HepG2 (cell line): Measurements from ENCODE around the gene RTP2. TPM values are rescaled to one million over a fixed set of nuclear protein-coding genes. Genes with fewer than 3 reads are reported as not detected.
A peak's percentile ranks its signal among the peaks of the same experiment; 100 is the strongest.

Source experiments
- BHLHE40 ChIP-seq: IDR thresholded peaks from 2 replicates; pipeline ENCODE4 v1.6.1; 2011; ENCODE audit warnings: low read length, improper control_type of control experiment
- CAMTA2 ChIP-seq: sonication (generic); formaldehyde crosslinking; IDR thresholded peaks from 2 replicates; pipeline ENCODE4 v1.4.0; 2020; ENCODE audit warnings: mild to moderate bottlenecking, missing genetic modification reagents, borderline replicate concordance
- E2F5 ChIP-seq: sonication (generic); formaldehyde crosslinking; conservative IDR thresholded peaks from 2 replicates; pipeline ENCODE4 v1.4.0; 2020; ENCODE audit warnings: missing genetic modification reagents
- EED ChIP-seq: sonication (generic); formaldehyde crosslinking; IDR thresholded peaks from 2 replicates; pipeline ENCODE4 v1.5.0; 2020; ENCODE audit warnings: mild to moderate bottlenecking, missing genetic modification reagents
- FOXO4 ChIP-seq: sonication (generic); formaldehyde crosslinking; conservative IDR thresholded peaks from 2 replicates; pipeline ENCODE4 v1.8.1; 2023; ENCODE audit warnings: missing genetic modification reagents
- JDP2 ChIP-seq: sonication (generic); formaldehyde crosslinking; IDR thresholded peaks from 2 replicates; pipeline ENCODE4 v1.8.1; 2022; ENCODE audit warnings: missing genetic modification reagents, borderline replicate concordance
- MLX ChIP-seq: IDR thresholded peaks from 2 replicates; pipeline ENCODE4 v1.6.1; 2016
- MYPOP ChIP-seq: sonication (generic); formaldehyde crosslinking; IDR thresholded peaks from 2 replicates; pipeline ENCODE4 v1.8.1; 2023; ENCODE audit warnings: mild to moderate bottlenecking, moderate library complexity, missing genetic modification reagents
- ZNF274 ChIP-seq: sonication (generic); formaldehyde crosslinking; IDR thresholded peaks from 2 replicates; pipeline ENCODE4 v1.5.1; 2020; ENCODE audit warnings: mild to moderate bottlenecking, missing genetic modification reagents
- ZNF329 ChIP-seq: sonication (generic); formaldehyde crosslinking; IDR thresholded peaks from 2 replicates; pipeline ENCODE4 v1.9.0; 2021; ENCODE audit warnings: low read depth, mild to moderate bottlenecking, missing genetic modification reagents
- ZNF407 ChIP-seq: sonication (generic); formaldehyde crosslinking; IDR thresholded peaks from one replicate; pipeline ENCODE4 v1.5.1; 2020; ENCODE audit warnings: mild to moderate bottlenecking, missing genetic modification reagents; ENCODE audit errors: not compliant biosample characterization
- ZNF451 ChIP-seq: sonication (generic); formaldehyde crosslinking; IDR thresholded peaks from 2 replicates; pipeline ENCODE4 v1.5.0; 2020; ENCODE audit warnings: mild to moderate bottlenecking, missing genetic modification reagents
- ZNF589 ChIP-seq: sonication (generic); formaldehyde crosslinking; conservative IDR thresholded peaks from 2 replicates; pipeline ENCODE4 v1.8.0; 2022; ENCODE audit warnings: mild to moderate bottlenecking, moderate library complexity, missing genetic modification reagents
- ZNF790 ChIP-seq: sonication (generic); formaldehyde crosslinking; IDR thresholded peaks from 2 replicates; pipeline ENCODE4 v1.8.0; 2022; ENCODE audit warnings: missing genetic modification reagents, mild to moderate bottlenecking, borderline replicate concordance
- ZSCAN21 ChIP-seq: sonication (generic); formaldehyde crosslinking; IDR thresholded peaks from 2 replicates; pipeline ENCODE4 v1.8.0; 2022; ENCODE audit warnings: mild to moderate bottlenecking, missing genetic modification reagents, moderate library complexity, borderline replicate concordance
- ZSCAN25 ChIP-seq: sonication (generic); formaldehyde crosslinking; IDR thresholded peaks from 2 replicates; pipeline ENCODE4 v1.8.0; 2022; ENCODE audit warnings: mild to moderate bottlenecking, missing genetic modification reagents
- polyA plus RNA-seq, 8 experiments: library from polyadenylated mRNA; depleted of rRNA in 3 of 8; stranded (reverse) in 7 of 8; unstranded in 1 of 8; fragments of >200 nt; fragmentation: Illumina TruSeq in 4 of 8; extraction: Trizol in 4 of 8; gene quantifications; 2 replicates each; pipeline versions ENCODE4 v1.2.1 to v1.2.3, GENCODE V29; 2011 to 2016; ENCODE audit warnings: low read depth in 4 of 8, missing spikeins in 1 of 8, mixed read lengths in 1 of 8; ENCODE audit not compliant: insufficient read depth in 1 of 8
- total RNA-seq, 5 experiments: library from RNA; depleted of rRNA; stranded (reverse); fragments of >200 nt; fragmentation: Illumina TruSeq; extraction: Trizol; gene quantifications; 2 replicates each; pipeline ENCODE4 v1.2.3, GENCODE V29; 2016; ENCODE audit warnings: low read depth in 1 of 5

RTP2 gene
- total and polyA plus RNA-seq, 2 of the 13 experiments (the other 11 are each of a cell fraction or from before 2014, with no cell fraction given), result not detected

- TF ChIP-seq JDP2 (CRISPR knock-in tag) (no peak), MLX (CRISPR knock-in tag) (no peak; the same call in 1 of the 2 replicates), ZNF329 (0 out of 2 replicates have a peak, but pooled peaks have one; percentile 46), EED (CRISPR knock-in tag) (peak; percentile 72; the same call in 1 of the 2 replicates), BHLHE40 (peak; percentile 86), ZNF274 (peak; percentile 87), ZNF451 (CRISPR knock-in tag) (no peak), ZNF407 (CRISPR knock-in tag) (no peak), ZSCAN21 (CRISPR knock-in tag) (peak; percentile 62; the same call in 1 of the 2 replicates), MYPOP (CRISPR knock-in tag) (peak; percentile 78; the same call in 1 of the 2 replicates), ZSCAN25 (peak; percentile 72), E2F5 (CRISPR knock-in tag) (no peak), CAMTA2 (CRISPR knock-in tag) (0 out of 2 replicates have a peak, but pooled peaks have one; percentile 31), FOXO4 (CRISPR knock-in tag) (0 out of 2 replicates have a peak, but pooled peaks have one; percentile 80), ZNF589 (CRISPR knock-in tag) (0 out of 2 replicates have a peak, but pooled peaks have one; percentile 45), ZNF790 (CRISPR knock-in tag) (no peak)
These were observed 17.4 kb upstream of the RTP2 start (continued) for GRCh38 chr3:187719628-187720336.
